GM19328 (cell line): ENCODE measurements around the gene SH3RF3.

Source experiments
- ATAC-seq: cut with Tn5 transposase; IDR thresholded peaks from one replicate; pipeline ENCODE4 v1.9.1; 2021; ENCODE audit warnings: mild to moderate bottlenecking, moderate library complexity; ENCODE audit not compliant: unreplicated experiment

The SH3RF3 gene

GRCh38 chr2:109508556-109508955 is 379.6 kb downstream of the SH3RF3 start:
- no peak for ATAC-seq

GRCh38 chr2:109510136-109511028 is 381.4 kb downstream of the SH3RF3 start:
- ATAC-seq = peak; percentile 36

- ATAC-seq = no peak
Observed at GRCh38 chr2:109511168-109511567, 382.2 kb downstream of the SH3RF3 start.

- ATAC-seq = no peak
Observed at GRCh38 chr2:109512076-109512475, 383.1 kb downstream of the SH3RF3 start.

GRCh38 chr2:109513230-109513629 is 384.2 kb downstream of the SH3RF3 start:
- no peak for ATAC-seq

GRCh38 chr2:109513749-109514588 is 385.0 kb downstream of the SH3RF3 start:
- peak; percentile 60 for ATAC-seq

GRCh38 chr2:109514857-109515256 is 385.9 kb downstream of the SH3RF3 start:
- no peak for ATAC-seq

- no peak for ATAC-seq
Observed at GRCh38 chr2:109516445-109517117, 387.6 kb downstream of the SH3RF3 start.

- no peak for ATAC-seq
Observed at GRCh38 chr2:109517118-109517889, 388.3 kb downstream of the SH3RF3 start.

- ATAC-seq = no peak
Observed at GRCh38 chr2:109519513-109519912, 390.5 kb downstream of the SH3RF3 start.

GRCh38 chr2:109521233-109522062 is 392.4 kb downstream of the SH3RF3 start:
- no peak for ATAC-seq

GRCh38 chr2:109522063-109522374 is 393.0 kb downstream of the SH3RF3 start:
- ATAC-seq = no peak

GRCh38 chr2:109523121-109523520 is 394.1 kb downstream of the SH3RF3 start:
- ATAC-seq = no peak

- ATAC-seq = no peak
Observed at GRCh38 chr2:109523536-109524361, 394.7 kb downstream of the SH3RF3 start.

GRCh38 chr2:109525836-109526235 is 396.8 kb downstream of the SH3RF3 start:
- ATAC-seq = no peak

GRCh38 chr2:109526442-109526970 is 397.5 kb downstream of the SH3RF3 start:
- ATAC-seq = no peak

GRCh38 chr2:109527079-109527478 is 398.1 kb downstream of the SH3RF3 start:
- ATAC-seq = no peak

- no peak for ATAC-seq
Observed at GRCh38 chr2:109527846-109528705, 399.1 kb downstream of the SH3RF3 start.
